ENCODE measurements around the gene BPHL.

Gene BPHL

DNA sequence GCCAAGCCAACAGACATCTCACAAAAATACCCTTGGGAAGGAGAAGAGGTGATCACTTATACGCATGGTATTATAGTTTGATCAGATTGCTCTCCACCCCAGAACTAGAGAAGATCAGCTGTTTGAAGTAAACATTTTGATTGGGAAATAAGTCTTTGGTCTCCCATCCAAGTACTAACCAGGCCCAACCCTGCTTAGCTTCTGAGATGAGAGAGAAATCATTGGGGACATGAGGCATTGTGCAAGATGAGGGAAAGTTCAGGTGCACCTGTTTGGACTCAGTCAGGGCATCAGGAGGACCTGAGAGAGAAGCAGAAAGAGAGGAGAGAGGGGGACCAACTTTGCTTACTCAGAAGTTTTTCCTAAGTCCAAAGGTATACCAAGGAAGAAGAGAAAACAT is 38.8 kb upstream of the BPHL start:
- H3K4me3 ChIP-seq (ENCODE audit: low read depth, low read length), result no peak overlapping the region
- TF ChIP-seq, protein P1, sequence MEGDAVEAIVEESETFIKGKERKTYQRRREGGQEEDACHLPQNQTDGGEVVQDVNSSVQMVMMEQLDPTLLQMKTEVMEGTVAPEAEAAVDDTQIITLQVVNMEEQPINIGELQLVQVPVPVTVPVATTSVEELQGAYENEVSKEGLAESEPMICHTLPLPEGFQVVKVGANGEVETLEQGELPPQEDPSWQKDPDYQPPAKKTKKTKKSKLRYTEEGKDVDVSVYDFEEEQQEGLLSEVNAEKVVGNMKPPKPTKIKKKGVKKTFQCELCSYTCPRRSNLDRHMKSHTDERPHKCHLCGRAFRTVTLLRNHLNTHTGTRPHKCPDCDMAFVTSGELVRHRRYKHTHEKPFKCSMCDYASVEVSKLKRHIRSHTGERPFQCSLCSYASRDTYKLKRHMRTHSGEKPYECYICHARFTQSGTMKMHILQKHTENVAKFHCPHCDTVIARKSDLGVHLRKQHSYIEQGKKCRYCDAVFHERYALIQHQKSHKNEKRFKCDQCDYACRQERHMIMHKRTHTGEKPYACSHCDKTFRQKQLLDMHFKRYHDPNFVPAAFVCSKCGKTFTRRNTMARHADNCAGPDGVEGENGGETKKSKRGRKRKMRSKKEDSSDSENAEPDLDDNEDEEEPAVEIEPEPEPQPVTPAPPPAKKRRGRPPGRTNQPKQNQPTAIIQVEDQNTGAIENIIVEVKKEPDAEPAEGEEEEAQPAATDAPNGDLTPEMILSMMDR (IDR thresholded peaks at IDR 0.05; ENCODE audit: low read depth, low read length), result no peak

DNA sequence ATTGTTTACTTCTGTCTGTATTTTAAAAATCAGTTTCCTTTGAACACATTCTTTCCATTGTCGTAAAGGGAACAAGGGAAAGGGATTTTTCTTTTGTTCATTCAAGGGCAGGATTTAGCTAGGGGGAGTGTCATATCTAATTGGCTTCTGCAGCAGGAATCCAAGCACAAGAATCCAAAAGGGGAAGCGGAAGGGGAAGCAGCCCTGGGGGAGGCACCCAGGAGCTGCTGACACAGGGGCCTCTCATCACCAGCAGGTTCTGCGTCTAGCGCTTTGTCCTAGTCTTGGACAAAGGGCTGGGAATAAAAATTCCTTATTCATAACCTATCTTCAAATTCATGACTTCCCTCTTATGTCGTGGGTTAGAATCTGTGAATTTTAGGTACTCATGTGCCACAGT is 36.6 kb upstream of the BPHL start:
- TF ChIP-seq, protein P1 (IDR thresholded peaks at IDR 0.05; ENCODE audit: low read depth, low read length), result no peak
- no peak overlapping the region for H3K4me3 ChIP-seq (ENCODE audit: low read depth, low read length)

DNA sequence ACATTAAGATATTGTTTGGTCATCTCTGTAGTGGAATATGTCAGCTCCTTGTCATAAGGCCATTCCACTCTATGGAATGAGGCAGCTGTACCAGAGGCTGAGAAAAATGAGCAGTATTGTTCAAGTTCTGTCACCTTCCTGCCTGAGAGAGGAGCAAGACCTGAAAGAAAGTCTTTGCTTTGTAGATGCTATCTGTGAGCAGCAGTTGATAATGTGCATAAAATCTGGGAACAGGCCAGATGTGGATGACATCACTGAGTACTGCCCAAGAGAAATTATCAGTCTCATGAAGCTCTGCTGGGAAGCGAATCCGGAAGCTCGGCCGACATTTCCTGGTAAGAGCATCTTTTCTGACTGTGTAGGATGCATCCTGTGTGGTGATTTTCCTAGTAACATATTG is 33.4 kb upstream of the BPHL start:
- TF ChIP-seq, protein P1 (IDR thresholded peaks at IDR 0.05; ENCODE audit: low read depth, low read length), result no peak

DNA sequence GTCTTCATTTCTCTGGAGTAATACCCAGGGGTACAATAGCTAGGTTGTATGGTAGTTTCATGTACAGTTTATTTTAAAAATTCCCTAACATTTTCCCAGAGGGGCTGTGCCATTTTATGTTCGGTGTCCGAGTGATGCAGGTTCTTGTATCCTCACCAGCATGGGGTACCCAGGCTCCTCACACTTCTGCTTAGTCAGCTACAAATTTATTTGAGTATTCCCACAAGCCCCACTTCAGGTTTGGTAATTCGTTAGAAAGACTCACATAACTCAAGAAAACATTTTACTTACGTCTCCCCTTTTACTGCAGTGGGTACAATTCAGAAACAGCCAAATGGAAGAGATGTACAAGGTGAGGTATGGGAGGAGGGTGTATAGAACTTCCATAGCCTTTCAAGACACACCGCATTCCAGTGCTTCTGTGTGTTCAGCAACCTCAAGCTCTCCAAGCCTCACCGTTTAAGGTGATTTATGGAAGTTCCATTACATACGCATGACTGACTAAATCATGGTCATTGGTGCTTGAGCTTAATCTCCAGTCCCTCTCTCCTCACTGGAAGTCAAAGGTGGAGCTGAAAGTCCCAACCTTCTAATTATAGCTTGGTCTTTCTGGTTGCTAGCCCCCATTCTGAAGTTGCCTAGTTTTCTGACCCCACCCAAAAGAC is 32.1 kb upstream of the BPHL start:
- no peak overlapping the region for H3K4me3 ChIP-seq (ENCODE audit: low read depth, low read length)
- TF ChIP-seq, protein P1 (IDR thresholded peaks at IDR 0.05; ENCODE audit: low read depth, low read length), result no peak

More for the DNA sequence above, 33.4 kb upstream of the BPHL start:
- H3K4me3 ChIP-seq (ENCODE audit: low read depth, low read length), result no peak overlapping the region

DNA sequence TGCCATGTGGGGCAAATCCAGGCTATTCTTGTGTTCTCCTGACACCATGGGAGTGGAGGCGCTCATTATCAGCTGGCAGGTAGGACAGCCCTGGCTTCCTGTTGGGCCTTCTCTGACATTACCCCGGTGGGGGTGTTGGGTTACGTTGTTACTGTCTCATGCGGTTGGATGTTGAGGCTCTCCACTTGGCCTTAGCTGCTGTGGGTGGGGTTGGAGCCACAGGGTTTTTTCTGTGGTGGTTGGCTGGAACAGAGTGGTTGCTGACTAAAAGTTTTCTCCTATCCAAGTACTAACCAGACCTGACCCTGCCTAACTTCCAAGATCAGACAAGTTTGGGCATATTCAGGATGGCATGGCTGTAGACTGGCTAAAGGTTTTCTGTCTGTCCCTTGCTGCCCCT is 30.1 kb upstream of the BPHL start:
- TF ChIP-seq, protein P1 (IDR thresholded peaks at IDR 0.05; ENCODE audit: low read depth, low read length), result no peak
- H3K4me3 ChIP-seq (ENCODE audit: low read depth, low read length), result no peak overlapping the region

DNA sequence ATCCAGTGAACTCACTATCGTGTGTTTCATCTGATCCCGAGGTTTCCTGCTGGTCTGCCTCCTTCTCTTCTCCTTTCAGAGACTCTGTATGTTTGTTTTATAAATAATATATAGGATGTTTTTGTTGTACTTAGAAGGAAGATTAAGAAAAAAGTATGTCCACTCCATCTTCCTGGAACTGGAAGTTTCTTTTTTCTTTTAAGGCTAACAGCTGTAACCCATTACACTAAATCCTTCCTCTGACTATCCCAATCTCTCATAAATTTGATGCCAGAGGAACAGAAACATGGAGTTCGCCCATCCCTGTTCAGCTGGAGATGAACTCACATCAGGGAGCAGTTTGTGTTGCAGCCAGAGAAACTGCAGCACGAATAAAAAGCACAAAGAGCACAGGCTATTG is 29.5 kb upstream of the BPHL start:
- TF ChIP-seq, protein P1 (IDR thresholded peaks at IDR 0.05; ENCODE audit: low read depth, low read length), result no peak
- no peak overlapping the region for H3K4me3 ChIP-seq (ENCODE audit: low read depth, low read length)

DNA sequence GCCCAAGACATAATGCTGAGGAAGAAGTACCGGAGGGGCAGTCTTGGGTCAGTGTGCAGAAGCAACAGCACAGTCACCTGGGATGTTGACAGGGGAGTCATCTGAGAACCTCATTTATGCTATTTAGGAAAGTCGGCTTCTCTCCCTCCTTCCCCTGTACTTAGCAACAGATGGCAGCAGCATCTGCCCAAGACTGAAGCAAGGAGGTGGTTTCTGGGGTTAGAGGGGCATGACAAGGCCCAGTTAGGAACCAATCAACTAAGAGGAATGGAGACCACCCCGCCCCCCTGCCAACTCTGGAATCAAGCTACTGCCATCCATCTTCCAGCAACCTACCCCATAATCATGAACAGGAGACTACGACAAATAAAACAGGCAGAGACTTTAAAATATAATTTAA is 28.5 kb upstream of the BPHL start:
- TF ChIP-seq, protein P1 (IDR thresholded peaks at IDR 0.05; ENCODE audit: low read depth, low read length), result no peak
- H3K4me3 ChIP-seq (ENCODE audit: low read depth, low read length), result no peak overlapping the region

Data from WI38 (cell line).